HEK293 (cell line): ENCODE data around the gene PHYKPL.

Experiments used
- CTCF ChIA-PET: fragments of 350-600 bp; formaldehyde crosslinking; extraction: SDS; loops from one replicate; lab custom pipeline; 2021; ENCODE audit warnings: antibody characterized with exemption; lab: Yijun Ruan, JAX
- POLR2A ChIA-PET: fragments of 300-600 bp; formaldehyde crosslinking; extraction: SDS; loops from one replicate; lab custom pipeline; 2020; ENCODE audit warnings: antibody characterized with exemption, inconsistent platforms; lab: Yijun Ruan, JAX
- H3K27ac ChIP-seq: fragments of 200-500 bp; sonication (Bioruptor generic); 2 replicates; pipeline ENCODE4 v1.5.1; 2014; ENCODE audit warnings: low read depth, low read length, control low read depth, inconsistent platforms; ENCODE audit errors: extremely low read depth
- H3K36me3 ChIP-seq, 2 experiments: fragments of 200-500 bp in 1 of 2; sonication (Bioruptor generic) in 1 of 2; 1 replicate in 1 of 2; 2 replicates in 1 of 2; pipeline ENCODE4 v1.5.1; 2014 to 2017; ENCODE audit warnings: inconsistent platforms in 2 of 2, low read length in 2 of 2; ENCODE audit not compliant: control insufficient read depth in 2 of 2, insufficient read depth in 1 of 2
- H3K4me1 ChIP-seq: fragments of 200-500 bp; sonication (Bioruptor generic); 2 replicates; pipeline ENCODE4 v1.5.1; 2014; ENCODE audit warnings: mild to moderate bottlenecking, low read length, inconsistent platforms; ENCODE audit not compliant: control insufficient read depth, insufficient read depth
- H3K4me3 ChIP-seq: 2 replicates; pipeline ENCODE4 v1.5.1; 2011; ENCODE audit warnings: low read depth, mild to moderate bottlenecking, control low read depth, low read length, moderate library complexity
- H3K9me3 ChIP-seq: fragments of 200-500 bp; sonication (Bioruptor generic); 2 replicates; pipeline ENCODE4 v1.5.1; 2014; ENCODE audit warnings: low read depth, low read length, inconsistent platforms; ENCODE audit not compliant: control insufficient read depth, insufficient read depth
- GLI2 ChIP-seq: fragments of 450-650 bp; formaldehyde crosslinking; IDR thresholded peaks from 2 replicates; pipeline ENCODE4; 2017; ENCODE audit warnings: missing biosample characterization, missing genetic modification characterization, low read depth, borderline replicate concordance
- ZBTB8A ChIP-seq: fragments of 450-650 bp; formaldehyde crosslinking; IDR thresholded peaks from 2 replicates; pipeline ENCODE4 v1.5.1; 2016; ENCODE audit warnings: missing biosample characterization, missing genetic modification characterization
- ZIC2 ChIP-seq: fragments of 450-650 bp; formaldehyde crosslinking; IDR thresholded peaks from 2 replicates; pipeline ENCODE4 v1.5.1; 2016; ENCODE audit warnings: missing biosample characterization, missing genetic modification characterization
- ZNF214 ChIP-seq: fragments of 450-650 bp; formaldehyde crosslinking; IDR thresholded peaks from 2 replicates; pipeline ENCODE4 v1.5.1; 2017; ENCODE audit warnings: missing biosample characterization, mild to moderate bottlenecking, missing genetic modification characterization, borderline replicate concordance
- ZNF266 ChIP-seq: fragments of 450-650 bp; formaldehyde crosslinking; IDR thresholded peaks from 2 replicates; pipeline ENCODE4 v1.5.1; 2016; ENCODE audit warnings: missing biosample characterization, missing genetic modification characterization, low read depth
- ZNF311 ChIP-seq: fragments of 450-650 bp; formaldehyde crosslinking; IDR thresholded peaks from 2 replicates; pipeline ENCODE4 v1.5.1; 2017; ENCODE audit warnings: missing biosample characterization, missing genetic modification characterization, borderline replicate concordance
- ZNF558 ChIP-seq: fragments of 450-650 bp; formaldehyde crosslinking; IDR thresholded peaks from 2 replicates; pipeline ENCODE4 v1.5.1; 2016; ENCODE audit warnings: missing biosample characterization, missing genetic modification characterization
- ZNF560 ChIP-seq: fragments of 450-650 bp; formaldehyde crosslinking; IDR thresholded peaks from 2 replicates; pipeline ENCODE4 v1.5.1; 2017; ENCODE audit warnings: missing biosample characterization, missing genetic modification characterization, borderline replicate concordance
- ZNF660 ChIP-seq: fragments of 450-650 bp; IDR thresholded peaks from 2 replicates; pipeline ENCODE4 v1.5.1; 2018; ENCODE audit warnings: missing biosample characterization, mild to moderate bottlenecking, missing genetic modification characterization
- ZNF777 ChIP-seq: fragments of 450-650 bp; formaldehyde crosslinking; IDR thresholded peaks from 2 replicates; pipeline ENCODE4 v1.5.1; 2017; ENCODE audit warnings: missing biosample characterization, missing genetic modification characterization, borderline replicate concordance
- ZNF837 ChIP-seq: fragments of 450-650 bp; formaldehyde crosslinking; IDR thresholded peaks from 2 replicates; pipeline ENCODE4 v1.5.1; 2016; ENCODE audit warnings: missing biosample characterization, missing genetic modification characterization
- ZSCAN23 ChIP-seq: fragments of 450-650 bp; formaldehyde crosslinking; IDR thresholded peaks from 2 replicates; pipeline ENCODE4 v1.5.1; 2016; ENCODE audit warnings: missing biosample characterization, missing genetic modification characterization
- TF ChIP-seq, protein P1 (sequence below): fragments of 450-650 bp; formaldehyde crosslinking; IDR thresholded peaks from 2 replicates; pipeline ENCODE4 v1.5.1; 2016; ENCODE audit warnings: missing biosample characterization, missing genetic modification characterization
- TF ChIP-seq, protein P2 (sequence below): fragments of 450-650 bp; formaldehyde crosslinking; IDR thresholded peaks from 2 replicates; pipeline ENCODE4 v1.5.1; 2017; ENCODE audit warnings: missing biosample characterization, missing genetic modification characterization
- TF ChIP-seq, protein P3 (sequence below): fragments of 450-650 bp; formaldehyde crosslinking; IDR thresholded peaks from 2 replicates; pipeline ENCODE4 v1.5.0; 2017; ENCODE audit warnings: missing biosample characterization, missing genetic modification characterization, borderline replicate concordance

PHYKPL gene

DNA sequence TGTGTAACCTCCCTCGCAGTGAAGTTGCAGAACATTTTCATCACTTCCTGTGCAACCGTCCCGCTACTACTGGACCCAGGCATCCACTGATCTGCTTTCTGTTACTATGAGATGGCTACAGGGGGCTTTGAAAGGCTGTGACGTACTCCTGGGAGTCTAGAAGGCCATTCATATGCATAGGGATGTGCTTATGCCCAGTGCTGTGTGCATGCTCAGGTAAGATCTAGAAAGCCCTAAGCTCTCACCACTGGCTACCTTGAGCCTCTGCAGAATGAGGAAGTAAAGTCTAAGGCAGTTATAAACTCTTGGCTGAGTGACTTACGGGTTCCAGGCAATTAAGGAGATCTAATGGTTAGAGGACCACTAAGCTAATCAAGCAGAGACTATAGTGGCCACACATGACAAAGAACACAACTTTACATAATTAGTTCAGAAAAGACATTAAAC lies 16.5 kb downstream of the PHYKPL start:
- Histone ChIP-seq H3K9me3 (no peaks in the 10 kb centered on the region), H3K36me3 (peaks cover 35 to 79% of the 10 kb centered on the region in 2 experiments), H3K4me1 (no peaks in the 10 kb centered on the region), H3K4me3 (no peak overlapping the region), H3K27ac (no peak overlapping the region)
- POLR2A ChIA-PET, result interaction anchor here (1.5 to 5.3 kb wide), 2 partner anchors 8 to 12 kb away, joined by 3 to 45 read pairs; partner anchors contain the start of gene HNRNPAB
- no peak for TF ChIP-seq ZIC2 (tag by site-specific recombination)
- TF ChIP-seq, protein P1, sequence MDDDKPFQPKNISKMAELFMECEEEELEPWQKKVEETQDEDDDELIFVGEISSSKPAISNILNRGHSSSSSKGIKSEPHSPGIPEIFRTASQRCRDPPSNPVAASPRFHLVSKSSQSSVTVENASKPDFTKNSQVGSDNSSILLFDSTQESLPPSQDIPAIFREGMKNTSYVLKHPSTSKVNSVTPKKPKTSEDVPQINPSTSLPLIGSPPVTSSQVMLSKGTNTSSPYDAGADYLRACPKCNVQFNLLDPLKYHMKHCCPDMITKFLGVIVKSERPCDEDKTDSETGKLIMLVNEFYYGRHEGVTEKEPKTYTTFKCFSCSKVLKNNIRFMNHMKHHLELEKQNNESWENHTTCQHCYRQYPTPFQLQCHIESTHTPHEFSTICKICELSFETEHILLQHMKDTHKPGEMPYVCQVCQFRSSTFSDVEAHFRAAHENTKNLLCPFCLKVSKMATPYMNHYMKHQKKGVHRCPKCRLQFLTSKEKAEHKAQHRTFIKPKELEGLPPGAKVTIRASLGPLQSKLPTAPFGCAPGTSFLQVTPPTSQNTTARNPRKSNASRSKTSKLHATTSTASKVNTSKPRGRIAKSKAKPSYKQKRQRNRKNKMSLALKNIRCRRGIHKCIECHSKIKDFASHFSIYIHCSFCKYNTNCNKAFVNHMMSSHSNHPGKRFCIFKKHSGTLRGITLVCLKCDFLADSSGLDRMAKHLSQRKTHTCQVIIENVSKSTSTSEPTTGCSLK (tag by site-specific recombination), result no peak
- TF ChIP-seq ZNF560 (tag by site-specific recombination), result no peak
- CTCF ChIA-PET, result interaction anchor here (0.7 to 1.6 kb wide), 2 partner anchors 12 to 19 kb away, joined by 4 to 5 read pairs; no protein-coding TSS in a partner anchor

DNA sequence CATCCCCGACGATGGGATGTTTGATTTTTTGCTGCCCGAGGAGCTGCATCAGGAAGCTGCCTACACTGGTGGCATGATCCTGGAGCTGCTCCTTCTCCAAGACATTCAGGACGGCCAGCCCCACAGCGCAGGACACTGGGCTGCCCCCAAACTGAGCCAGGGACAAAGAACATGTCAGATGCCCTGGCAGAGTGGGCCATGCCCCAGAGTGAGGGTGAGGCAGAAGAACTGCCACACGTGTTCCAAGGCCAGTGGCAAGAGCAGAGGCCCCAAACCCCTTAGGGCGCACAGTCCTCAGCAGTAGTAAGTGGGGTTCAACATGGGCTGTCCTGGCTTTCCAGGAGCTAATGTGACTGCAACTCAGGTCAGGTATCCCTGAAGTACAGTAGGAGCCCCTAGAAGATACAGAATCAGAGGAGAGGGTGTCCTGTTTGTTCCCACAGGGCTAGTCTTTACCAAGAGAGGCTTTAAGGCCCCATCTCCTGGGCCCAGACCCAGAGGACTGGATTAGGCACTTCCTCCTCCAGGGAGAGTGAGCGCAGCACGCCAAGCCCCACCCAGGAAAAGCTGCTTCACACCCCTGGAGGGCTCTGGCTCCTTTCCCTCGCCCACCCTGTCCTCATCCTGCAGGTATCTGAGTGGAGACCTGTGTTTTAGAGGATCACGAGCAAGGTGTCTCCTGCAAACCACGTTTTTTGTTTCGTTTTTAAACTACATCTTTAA lies 17.2 kb downstream of the PHYKPL start:
- peaks cover 32 to 81% of the 10 kb centered on the region in 2 experiments for H3K36me3 ChIP-seq
- ChIA-PET POLR2A (interaction anchor here (1.5 to 5.3 kb wide), 2 partner anchors 8 to 11 kb away, joined by 3 to 45 read pairs; partner anchors contain the start of gene HNRNPAB), CTCF (interaction anchor here (0.7 to 1.6 kb wide), 2 partner anchors 13 to 19 kb away, joined by 4 to 5 read pairs; no protein-coding TSS in a partner anchor)
- TF ChIP-seq, protein P2, sequence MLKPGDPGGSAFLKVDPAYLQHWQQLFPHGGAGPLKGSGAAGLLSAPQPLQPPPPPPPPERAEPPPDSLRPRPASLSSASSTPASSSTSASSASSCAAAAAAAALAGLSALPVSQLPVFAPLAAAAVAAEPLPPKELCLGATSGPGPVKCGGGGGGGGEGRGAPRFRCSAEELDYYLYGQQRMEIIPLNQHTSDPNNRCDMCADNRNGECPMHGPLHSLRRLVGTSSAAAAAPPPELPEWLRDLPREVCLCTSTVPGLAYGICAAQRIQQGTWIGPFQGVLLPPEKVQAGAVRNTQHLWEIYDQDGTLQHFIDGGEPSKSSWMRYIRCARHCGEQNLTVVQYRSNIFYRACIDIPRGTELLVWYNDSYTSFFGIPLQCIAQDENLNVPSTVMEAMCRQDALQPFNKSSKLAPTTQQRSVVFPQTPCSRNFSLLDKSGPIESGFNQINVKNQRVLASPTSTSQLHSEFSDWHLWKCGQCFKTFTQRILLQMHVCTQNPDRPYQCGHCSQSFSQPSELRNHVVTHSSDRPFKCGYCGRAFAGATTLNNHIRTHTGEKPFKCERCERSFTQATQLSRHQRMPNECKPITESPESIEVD, result no peak
- TF ChIP-seq ZNF777 (no peak), ZBTB8A (tag by site-specific recombination) (no peak), ZNF266 (tag by site-specific recombination) (no peak), GLI2 (tag by site-specific recombination) (no peak), ZSCAN23 (tag by site-specific recombination) (no peak), ZNF660 (tag by site-specific recombination) (no peak), ZNF837 (tag by site-specific recombination) (no peak), ZNF214 (tag by site-specific recombination) (no peak), ZNF311 (tag by site-specific recombination) (no peak), ZNF558 (tag by site-specific recombination) (no peak)
- TF ChIP-seq, protein P3, sequence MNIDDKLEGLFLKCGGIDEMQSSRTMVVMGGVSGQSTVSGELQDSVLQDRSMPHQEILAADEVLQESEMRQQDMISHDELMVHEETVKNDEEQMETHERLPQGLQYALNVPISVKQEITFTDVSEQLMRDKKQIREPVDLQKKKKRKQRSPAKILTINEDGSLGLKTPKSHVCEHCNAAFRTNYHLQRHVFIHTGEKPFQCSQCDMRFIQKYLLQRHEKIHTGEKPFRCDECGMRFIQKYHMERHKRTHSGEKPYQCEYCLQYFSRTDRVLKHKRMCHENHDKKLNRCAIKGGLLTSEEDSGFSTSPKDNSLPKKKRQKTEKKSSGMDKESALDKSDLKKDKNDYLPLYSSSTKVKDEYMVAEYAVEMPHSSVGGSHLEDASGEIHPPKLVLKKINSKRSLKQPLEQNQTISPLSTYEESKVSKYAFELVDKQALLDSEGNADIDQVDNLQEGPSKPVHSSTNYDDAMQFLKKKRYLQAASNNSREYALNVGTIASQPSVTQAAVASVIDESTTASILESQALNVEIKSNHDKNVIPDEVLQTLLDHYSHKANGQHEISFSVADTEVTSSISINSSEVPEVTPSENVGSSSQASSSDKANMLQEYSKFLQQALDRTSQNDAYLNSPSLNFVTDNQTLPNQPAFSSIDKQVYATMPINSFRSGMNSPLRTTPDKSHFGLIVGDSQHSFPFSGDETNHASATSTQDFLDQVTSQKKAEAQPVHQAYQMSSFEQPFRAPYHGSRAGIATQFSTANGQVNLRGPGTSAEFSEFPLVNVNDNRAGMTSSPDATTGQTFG (tag by site-specific recombination), result no peak
- H3K4me1 ChIP-seq, result no peaks in the 10 kb centered on the region
- no peaks in the 10 kb centered on the region for H3K9me3 ChIP-seq
- H3K27ac ChIP-seq, result no peak overlapping the region
- no peak overlapping the region for H3K4me3 ChIP-seq
